Osteoblast (primary cell): ENCODE results near the gene TMEM59L. TPM values are rescaled to one million over a fixed set of nuclear protein-coding genes. Genes with fewer than 3 reads are reported as not detected.

ENCODE experiments used
- DNase-seq: peaks from one replicate; pipeline ENCODE4 v3.0.0; 2011; ENCODE audit warnings: low spot score, mixed read lengths; ENCODE audit not compliant: insufficient read length; ENCODE audit errors: missing footprints
- H2AFZ ChIP-seq: 2 replicates; pipeline ENCODE4 v1.6.0; 2011; ENCODE audit warnings: mild to moderate bottlenecking, low read length
- H3K27ac ChIP-seq: 2 replicates; pipeline ENCODE4 v1.5.1; 2011; ENCODE audit warnings: mild to moderate bottlenecking, low read depth, low read length, moderate library complexity
- H3K27me3 ChIP-seq: 2 replicates; pipeline ENCODE4 v1.6.0; 2012; ENCODE audit warnings: mild to moderate bottlenecking, control low read depth, inconsistent platforms, low read length, moderate library complexity; ENCODE audit not compliant: insufficient read depth
- H3K36me3 ChIP-seq: 2 replicates; pipeline ENCODE4 v1.5.1; 2011; ENCODE audit warnings: mild to moderate bottlenecking, low read length, control low read depth, moderate library complexity; ENCODE audit not compliant: insufficient read depth
- H3K4me1 ChIP-seq: 2 replicates; pipeline ENCODE4 v1.5.1; 2011; ENCODE audit warnings: mild to moderate bottlenecking, low read length, control low read depth, moderate library complexity; ENCODE audit not compliant: insufficient read depth
- H3K4me2 ChIP-seq: 2 replicates; pipeline ENCODE4 v1.6.0; 2011; ENCODE audit warnings: mild to moderate bottlenecking, low read length; ENCODE audit not compliant: insufficient read depth
- H3K4me3 ChIP-seq: fragments of 200-600 bp; sonication (generic); 3 replicates; pipeline ENCODE4 v1.5.1; 2012; ENCODE audit warnings: mild to moderate bottlenecking, low read length, inconsistent platforms; ENCODE audit not compliant: insufficient read depth
- H3K79me2 ChIP-seq: 2 replicates; pipeline ENCODE4 v1.6.0; 2012; ENCODE audit warnings: mild to moderate bottlenecking, low read length, control low read depth, inconsistent platforms; ENCODE audit not compliant: insufficient read depth
- H3K9me3 ChIP-seq: 2 replicates; pipeline ENCODE4 v1.5.1; 2011; ENCODE audit warnings: low read depth, low read length, control low read depth
- H4K20me1 ChIP-seq: 2 replicates; pipeline ENCODE4 v1.6.0; 2012; ENCODE audit warnings: mild to moderate bottlenecking, low read length, control low read depth; ENCODE audit not compliant: insufficient read depth
- total RNA-seq: library from RNA; depleted of rRNA; stranded (reverse); fragments of >200 nt; gene quantifications from 2 replicates; pipeline ENCODE4 v1.2.3, GENCODE V29; 2012
- TF ChIP-seq, protein P1 (sequence below): IDR thresholded peaks from 2 replicates; pipeline ENCODE4 v1.5.1; 2011; ENCODE audit warnings: mild to moderate bottlenecking, low read depth, low read length, moderate library complexity; ENCODE audit errors: extremely low read depth

TMEM59L gene
- total RNA-seq, 1 donor: 0.36 TPM

DNA sequence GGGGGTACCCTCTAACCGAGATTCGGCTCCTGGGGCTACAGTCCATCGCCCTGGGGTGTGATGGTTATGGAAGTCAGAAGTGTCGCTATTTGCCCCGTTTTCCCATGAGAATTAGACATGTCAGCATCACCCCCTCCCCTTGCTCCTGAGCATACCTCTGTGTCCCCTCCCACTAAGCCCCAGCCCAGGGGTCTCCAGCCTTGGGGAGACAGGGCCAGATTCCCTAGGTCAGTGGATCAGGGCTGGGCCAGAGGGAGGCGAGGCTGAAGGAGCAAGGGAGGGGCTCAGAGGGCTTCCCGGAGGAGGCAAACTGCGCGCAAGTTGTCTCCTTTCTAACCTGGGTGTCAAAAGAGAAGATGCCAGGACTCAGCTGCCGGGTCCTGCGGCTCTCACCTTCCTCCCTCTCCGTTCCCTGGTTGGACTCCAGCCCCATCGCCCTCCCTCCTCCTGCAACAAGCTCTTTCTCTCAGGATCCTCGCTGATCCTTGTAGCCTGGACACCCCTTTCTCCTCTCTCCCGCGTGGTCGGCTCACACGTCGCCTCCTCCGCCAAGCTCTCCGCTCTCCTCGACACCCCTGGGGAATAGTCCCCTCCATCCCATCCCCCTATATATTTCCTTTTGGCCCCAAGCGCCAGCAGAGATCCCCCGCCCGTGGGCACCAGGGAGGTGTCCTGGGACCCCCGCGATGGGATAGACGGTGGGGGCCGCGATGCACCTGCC lies 459 bp upstream of the TMEM59L start:
- Histone ChIP-seq H3K36me3 (no peaks in the 10 kb centered on the region), H4K20me1 (no peaks in the 10 kb centered on the region), H2AFZ (peak overlapping the region; percentile 41), H3K79me2 (no peaks in the 10 kb centered on the region), H3K27ac (no peak overlapping the region), H3K9me3 (no peaks in the 10 kb centered on the region), H3K4me3 (peak overlapping the region; percentile 69), H3K27me3 (peaks cover 70% of the 10 kb centered on the region), H3K4me1 (peaks cover 6% of the 10 kb centered on the region), H3K4me2 (peak overlapping the region; percentile 70)
- TF ChIP-seq, protein P1, sequence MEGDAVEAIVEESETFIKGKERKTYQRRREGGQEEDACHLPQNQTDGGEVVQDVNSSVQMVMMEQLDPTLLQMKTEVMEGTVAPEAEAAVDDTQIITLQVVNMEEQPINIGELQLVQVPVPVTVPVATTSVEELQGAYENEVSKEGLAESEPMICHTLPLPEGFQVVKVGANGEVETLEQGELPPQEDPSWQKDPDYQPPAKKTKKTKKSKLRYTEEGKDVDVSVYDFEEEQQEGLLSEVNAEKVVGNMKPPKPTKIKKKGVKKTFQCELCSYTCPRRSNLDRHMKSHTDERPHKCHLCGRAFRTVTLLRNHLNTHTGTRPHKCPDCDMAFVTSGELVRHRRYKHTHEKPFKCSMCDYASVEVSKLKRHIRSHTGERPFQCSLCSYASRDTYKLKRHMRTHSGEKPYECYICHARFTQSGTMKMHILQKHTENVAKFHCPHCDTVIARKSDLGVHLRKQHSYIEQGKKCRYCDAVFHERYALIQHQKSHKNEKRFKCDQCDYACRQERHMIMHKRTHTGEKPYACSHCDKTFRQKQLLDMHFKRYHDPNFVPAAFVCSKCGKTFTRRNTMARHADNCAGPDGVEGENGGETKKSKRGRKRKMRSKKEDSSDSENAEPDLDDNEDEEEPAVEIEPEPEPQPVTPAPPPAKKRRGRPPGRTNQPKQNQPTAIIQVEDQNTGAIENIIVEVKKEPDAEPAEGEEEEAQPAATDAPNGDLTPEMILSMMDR: no peak
- DNase-seq: peak; percentile 89

DNA sequence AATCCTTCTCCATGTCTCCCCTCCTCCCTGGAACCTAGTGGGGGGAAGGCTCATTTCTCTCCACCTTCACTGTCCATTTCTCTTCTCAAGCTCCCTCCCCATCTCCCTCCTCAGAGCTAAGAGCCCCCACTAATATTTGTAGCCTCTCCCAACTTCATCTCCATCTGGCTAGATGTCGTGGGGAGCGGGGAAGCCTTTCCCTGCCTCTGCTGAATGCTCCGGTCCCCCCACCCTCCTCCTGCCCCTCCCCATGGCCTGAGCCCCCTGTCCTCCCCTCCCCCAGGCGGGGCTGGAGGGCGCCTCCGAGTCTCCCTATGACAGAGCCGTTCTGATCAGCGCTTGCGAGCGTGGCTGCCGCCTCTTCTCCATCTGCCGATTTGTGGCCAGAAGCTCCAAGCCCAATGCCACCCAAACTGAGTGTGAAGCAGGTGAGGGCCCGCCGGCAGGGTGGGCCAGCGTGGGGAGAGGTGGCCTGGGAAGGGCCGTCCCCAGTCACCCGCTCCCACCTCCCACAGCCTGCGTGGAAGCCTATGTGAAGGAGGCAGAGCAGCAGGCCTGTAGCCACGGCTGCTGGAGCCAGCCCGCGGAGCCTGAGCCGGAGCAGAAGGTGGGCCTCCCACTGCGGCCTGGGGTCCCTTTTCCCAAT lies 1.0 kb downstream of the TMEM59L start:
- Histone ChIP-seq H3K4me3 (no peak overlapping the region), H4K20me1 (no peaks in the 10 kb centered on the region), H2AFZ (no peak overlapping the region), H3K27ac (no peak overlapping the region), H3K4me2 (no peak overlapping the region), H3K27me3 (peaks cover 55% of the 10 kb centered on the region), H3K79me2 (no peaks in the 10 kb centered on the region), H3K36me3 (no peaks in the 10 kb centered on the region), H3K4me1 (peaks cover 6% of the 10 kb centered on the region), H3K9me3 (no peaks in the 10 kb centered on the region)
- DNase-seq: peak; percentile 61
- TF ChIP-seq, protein P1: no peak

DNA sequence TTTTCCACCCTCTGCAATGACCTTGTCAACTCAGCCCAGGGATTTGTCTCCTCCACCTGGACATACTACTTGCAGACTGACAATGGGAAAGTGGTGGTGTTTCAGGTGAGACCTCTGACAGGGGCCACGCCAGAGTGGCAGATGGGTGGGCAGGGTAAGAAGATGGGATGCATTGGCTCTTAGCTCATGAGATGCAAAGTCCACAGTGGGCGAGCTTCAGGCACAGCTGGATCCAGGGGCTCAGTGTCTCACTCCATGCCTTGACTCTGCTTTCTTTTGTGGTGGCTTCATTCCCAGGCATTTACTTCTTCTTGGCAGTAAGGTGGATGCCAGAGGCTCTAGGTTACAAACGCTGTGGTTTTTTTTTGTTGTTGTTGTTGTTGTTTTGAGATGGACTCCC lies 3.4 kb downstream of the TMEM59L start:
- H3K4me2 ChIP-seq: no peak overlapping the region
- TF ChIP-seq, protein P1: no peak

DNA sequence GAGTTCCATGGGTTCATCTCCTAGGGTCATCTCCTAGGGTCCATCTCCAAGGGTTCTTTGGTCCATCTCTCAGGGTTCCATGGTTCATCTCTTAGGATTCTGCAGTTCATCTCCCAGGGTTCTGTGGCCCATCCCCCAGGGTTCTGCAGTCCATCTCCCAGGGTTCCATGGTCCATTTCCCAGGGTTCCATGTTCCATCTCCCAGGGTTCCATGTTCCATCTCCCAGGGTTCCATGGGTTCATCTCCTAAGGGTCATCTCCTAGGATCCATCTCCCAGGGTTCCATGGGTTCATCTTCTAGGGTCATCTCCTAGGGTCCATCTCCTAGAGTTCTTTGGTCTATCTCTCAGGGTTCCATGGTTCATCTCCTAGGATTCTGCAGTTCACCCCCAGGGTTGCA lies 4.9 kb downstream of the TMEM59L start:
- Histone ChIP-seq H3K4me1 (peaks cover under 1% of the 10 kb centered on the region), H3K27me3 (peaks cover 19% of the 10 kb centered on the region), H3K9me3 (no peaks in the 10 kb centered on the region), H3K27ac (no peak overlapping the region), H3K4me2 (no peak overlapping the region), H3K4me3 (no peak overlapping the region), H3K79me2 (no peaks in the 10 kb centered on the region), H3K36me3 (no peaks in the 10 kb centered on the region), H2AFZ (no peak overlapping the region), H4K20me1 (no peaks in the 10 kb centered on the region)
- DNase-seq: peak; percentile 43
- TF ChIP-seq, protein P1: no peak

More for the DNA sequence above, 3.4 kb downstream of the TMEM59L start:
- H3K4me1 ChIP-seq: peaks cover 6% of the 10 kb centered on the region
- H4K20me1 ChIP-seq: no peaks in the 10 kb centered on the region
- peak; percentile 80 for DNase-seq
- H3K9me3 ChIP-seq: no peaks in the 10 kb centered on the region
- H3K79me2 ChIP-seq: no peaks in the 10 kb centered on the region
- H2AFZ ChIP-seq: no peak overlapping the region
- H3K27me3 ChIP-seq: peaks cover 33% of the 10 kb centered on the region
- no peak overlapping the region for H3K27ac ChIP-seq
- H3K36me3 ChIP-seq: no peaks in the 10 kb centered on the region
- no peak overlapping the region for H3K4me3 ChIP-seq
